Neural progenitor cell (in vitro differentiated cells): ENCODE measurements around the gene CTDSPL2.

Experiments
- CTCF ChIP-seq: fragments of 200-600 bp; sonication (generic); IDR thresholded peaks from 2 replicates; pipeline ENCODE4 v1.5.1; 2017; ENCODE audit warnings: antibody characterized with exemption, mild to moderate bottlenecking
- EZH2 ChIP-seq: fragments of 200-600 bp; sonication (generic); IDR thresholded peaks from 2 replicates; pipeline ENCODE4 v1.6.1; 2017; ENCODE audit warnings: antibody characterized with exemption, mild to moderate bottlenecking, moderate library complexity

DNA sequence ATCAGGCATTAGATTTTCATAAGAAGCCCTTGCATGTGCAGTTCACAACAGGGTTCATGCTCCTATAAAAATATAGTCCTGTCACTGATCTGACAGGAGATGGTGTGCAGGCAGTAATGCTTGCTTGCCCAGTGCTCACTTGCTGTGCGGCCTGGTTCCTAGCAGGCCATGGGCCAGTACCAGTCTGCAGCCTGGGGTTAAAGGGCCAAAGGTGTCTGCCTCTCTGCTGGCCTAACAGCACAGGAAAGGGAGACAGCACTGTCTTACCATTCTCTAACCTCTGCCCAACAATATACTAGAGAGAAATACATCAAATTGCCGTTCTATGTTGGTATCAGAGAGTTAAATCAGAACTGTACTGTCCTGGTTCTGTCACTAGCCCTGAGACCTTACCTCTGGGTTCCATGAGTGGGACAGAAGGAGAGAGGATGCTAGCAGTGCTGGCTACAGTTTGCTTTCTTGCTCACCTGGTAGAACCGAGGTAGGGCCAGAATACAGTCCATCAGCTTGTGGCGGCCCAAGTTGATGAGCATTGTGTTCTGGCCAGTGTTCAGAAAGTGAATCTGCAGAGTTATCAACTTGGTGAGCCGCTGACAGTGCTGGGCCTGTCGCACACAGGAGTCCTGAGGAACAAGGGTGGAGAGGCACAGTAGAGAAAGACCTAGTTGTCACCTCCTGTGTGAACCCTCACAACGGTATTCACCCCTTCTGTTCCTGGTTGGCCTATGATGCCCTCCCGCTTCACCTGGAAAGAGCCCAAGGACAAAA lies 138.1 kb downstream of the CTDSPL2 start:
- TF ChIP-seq EZH2 (no peak), CTCF (no peak)
